HepG2 (cell line): ENCODE data around the gene ENPP7. TPM values are rescaled to one million over a fixed set of nuclear protein-coding genes. Genes with fewer than 3 reads are reported as not detected.
A peak's percentile ranks its signal among the peaks of the same experiment; 100 is the strongest.

Experiments used
- AGO1 ChIP-seq: fragments of 200-400 bp; formaldehyde crosslinking; IDR thresholded peaks from 2 replicates; pipeline ENCODE4 v1.6.1; 2017; ENCODE audit warnings: mild to moderate bottlenecking, low read depth, low read length, moderate library complexity; ENCODE audit not compliant: poor library complexity, severe bottlenecking
- ETV5 ChIP-seq: IDR thresholded peaks from 2 replicates; pipeline ENCODE4 v1.6.1; 2018; ENCODE audit warnings: missing biosample characterization, missing genetic modification reagents, inconsistent platforms, borderline replicate concordance
- HNRNPL ChIP-seq: fragments of 200-400 bp; formaldehyde crosslinking; IDR thresholded peaks from 2 replicates; pipeline ENCODE4 v1.6.1; 2017; ENCODE audit warnings: mild to moderate bottlenecking, low read depth, low read length
- PATZ1 ChIP-seq: sonication (generic); formaldehyde crosslinking; IDR thresholded peaks from 2 replicates; pipeline ENCODE4 v1.4.0; 2020; ENCODE audit warnings: missing genetic modification reagents
- PHF21A ChIP-seq: sonication (generic); formaldehyde crosslinking; IDR thresholded peaks from 2 replicates; pipeline ENCODE4 v1.5.0; 2020; ENCODE audit warnings: mild to moderate bottlenecking, missing genetic modification reagents
- POLR2A ChIP-seq, 2 experiments: IDR thresholded peaks; 2 replicates each; pipeline ENCODE4 v1.6.1; 2011; ENCODE audit warnings: low read depth in 2 of 2, low read length in 2 of 2, mild to moderate bottlenecking in 1 of 2, moderate library complexity in 1 of 2; ENCODE audit not compliant: insufficient read depth in 1 of 2
- THAP11 ChIP-seq: IDR thresholded peaks from 2 replicates; pipeline ENCODE4 v1.6.1; 2016; ENCODE audit warnings: missing biosample characterization, missing genetic modification reagents
- TMF1 ChIP-seq: sonication (generic); formaldehyde crosslinking; IDR thresholded peaks from 2 replicates; pipeline ENCODE4 v1.8.1; 2022; ENCODE audit warnings: low read depth, missing genetic modification reagents
- ZBTB42 ChIP-seq: sonication (generic); formaldehyde crosslinking; IDR thresholded peaks from 2 replicates; pipeline ENCODE4 v1.5.0; 2020; ENCODE audit warnings: mild to moderate bottlenecking, missing genetic modification reagents
- ZBTB7B ChIP-seq: sonication (generic); formaldehyde crosslinking; IDR thresholded peaks from 2 replicates; pipeline ENCODE4 v1.4.0; 2020; ENCODE audit warnings: missing genetic modification reagents
- ZFP36 ChIP-seq: fragments of 150-350 bp; IDR thresholded peaks from 2 replicates; pipeline ENCODE4 v1.6.1; 2018; ENCODE audit warnings: borderline replicate concordance, low read length, low read depth; ENCODE audit not compliant: partially characterized antibody
- ZFP37 ChIP-seq: sonication (generic); formaldehyde crosslinking; IDR thresholded peaks from 2 replicates; pipeline ENCODE4 v1.4.0; 2020; ENCODE audit warnings: missing genetic modification reagents, borderline replicate concordance
- ZNF564 ChIP-seq: sonication (generic); formaldehyde crosslinking; IDR thresholded peaks from 2 replicates; pipeline ENCODE4 v1.8.1; 2023; ENCODE audit warnings: mild to moderate bottlenecking, missing genetic modification reagents
- ZNF577 ChIP-seq: sonication (generic); formaldehyde crosslinking; IDR thresholded peaks from 2 replicates; pipeline ENCODE4 v1.4.0; 2020; ENCODE audit warnings: mild to moderate bottlenecking, low read depth, missing genetic modification reagents, borderline replicate concordance
- polyA plus RNA-seq, 8 experiments: library from polyadenylated mRNA; depleted of rRNA in 3 of 8; stranded (reverse) in 7 of 8; unstranded in 1 of 8; fragments of >200 nt; fragmentation: Illumina TruSeq in 4 of 8; extraction: Trizol in 4 of 8; gene quantifications; 2 replicates each; pipeline versions ENCODE4 v1.2.1 to v1.2.3, GENCODE V29; 2011 to 2016; ENCODE audit warnings: low read depth in 4 of 8, missing spikeins in 1 of 8, mixed read lengths in 1 of 8; ENCODE audit not compliant: insufficient read depth in 1 of 8
- total RNA-seq, 5 experiments: library from RNA; depleted of rRNA; stranded (reverse); fragments of >200 nt; fragmentation: Illumina TruSeq; extraction: Trizol; gene quantifications; 2 replicates each; pipeline ENCODE4 v1.2.3, GENCODE V29; 2016; ENCODE audit warnings: low read depth in 1 of 5

The ENPP7 gene
- total and polyA plus RNA-seq, 2 of the 13 experiments (the other 11 are each of a cell fraction or from before 2014, with no cell fraction given): 1.1 to 2.2 TPM

- no peak for TF ChIP-seq ZFP37 (CRISPR knock-in tag)
- TF ChIP-seq POLR2A (IDR thresholded peaks at IDR 0.05; ENCODE audit: insufficient read depth in 1 of 2, low read depth in 2 of 2, low read length in 2 of 2): 0 out of 4 replicates have a peak, but pooled peaks of 1 of the 2 experiments have one; percentile 26
- 0 out of 2 replicates have a peak, but pooled peaks have one; percentile 20 for TF ChIP-seq ETV5 (CRISPR knock-in tag)
- TF ChIP-seq HNRNPL: peak; percentile 93
- TF ChIP-seq THAP11 (CRISPR knock-in tag): no peak
- 0 out of 2 replicates have a peak, but pooled peaks have one; percentile 26 for TF ChIP-seq ZNF564 (CRISPR knock-in tag)
- no peak for TF ChIP-seq ZNF577
- peak; percentile 6 for TF ChIP-seq AGO1
- 0 out of 2 replicates have a peak, but pooled peaks have one; percentile 30 for TF ChIP-seq TMF1
- TF ChIP-seq ZBTB42 (CRISPR knock-in tag): 0 out of 2 replicates have a peak, but pooled peaks have one; percentile 36
- 0 out of 2 replicates have a peak, but pooled peaks have one; percentile 24 for TF ChIP-seq PATZ1 (CRISPR knock-in tag)
- TF ChIP-seq PHF21A (CRISPR knock-in tag): peak; percentile 35; the same call in 1 of the 2 replicates
- no peak for TF ChIP-seq ZFP36
- TF ChIP-seq ZBTB7B (CRISPR knock-in tag): peak; percentile 52; the same call in 1 of the 2 replicates
These were observed 15.4 kb upstream of the ENPP7 start (continued) for GRCh38 chr17:79715098-79715942.
